A375 (cell line): ENCODE data around the gene IL13. TPM values are rescaled to one million over a fixed set of nuclear protein-coding genes. Genes with fewer than 3 reads are reported as not detected.

Experiments used
- total RNA-seq: library from RNA; depleted of rRNA; stranded (reverse); fragments of >200 nt; shearing (Covaris generic); gene quantifications from 2 replicates; pipeline ENCODE4 v1.2.3, GENCODE V29; 2014; rRNA removed

Gene IL13
- 0.42 TPM in 1 of 2 replicates, not detected in the other for total RNA-seq

GRCh38 chr5:132657676-132658380 is at the start of gene IL13:
IL13 (plus strand) TSS chr5:132658173; CDS start chr5:132658187, 14 bp downstream.

GRCh38 chr5:132673939-132674630 is 16.1 kb downstream of the IL13 start, which contains the start of gene IL4:
IL4 (plus strand) TSS chr5:132673989; CDS start chr5:132674051, 62 bp downstream.

Other genes with a start within 250 kb of the IL13 start
- 23.5 and 30.7 TPM in 2 replicates for gene IRF1, start 167.4 kb upstream of the IL13 start, total RNA-seq
- not detected in 2 replicates for gene IL5, start 114.7 kb upstream of the IL13 start, total RNA-seq
- gene RAD50, start 101.2 kb upstream of the IL13 start, total RNA-seq, result 16.9 and 23.4 TPM in 2 replicates
- not detected in 2 replicates for gene IL4, start 15.8 kb downstream of the IL13 start, total RNA-seq
- gene KIF3A, start 79.4 kb downstream of the IL13 start, total RNA-seq, result 8.1 and 10.6 TPM in 2 replicates
- 0.19 TPM in 1 of 2 replicates, not detected in the other for gene CCNI2, start 89.3 kb downstream of the IL13 start, total RNA-seq
- 33.8 and 36.1 TPM in 2 replicates for gene SEPTIN8, start 119.1 kb downstream of the IL13 start, total RNA-seq
- 0.15 and 0.32 TPM in 2 replicates for gene SOWAHA, start 155.1 kb downstream of the IL13 start, total RNA-seq
- 9.9 and 14.4 TPM in 2 replicates for gene SHROOM1, start 172.5 kb downstream of the IL13 start, total RNA-seq
- 0.16 and 0.23 TPM in 2 replicates for gene GDF9, start 208.3 kb downstream of the IL13 start, total RNA-seq
- 325 and 380 TPM in 2 replicates for gene UQCRQ, start 208.5 kb downstream of the IL13 start, total RNA-seq
- gene LEAP2, start 215.5 kb downstream of the IL13 start, total RNA-seq, result 0.11 TPM in 2 replicates